ENCODE data around the gene LENG8. TPM values are rescaled to one million over a fixed set of nuclear protein-coding genes. Genes with fewer than 3 reads are reported as not detected.

The LENG8 gene
- total RNA-seq, 1 donor from 2014 or later, result 193 TPM

DNA sequence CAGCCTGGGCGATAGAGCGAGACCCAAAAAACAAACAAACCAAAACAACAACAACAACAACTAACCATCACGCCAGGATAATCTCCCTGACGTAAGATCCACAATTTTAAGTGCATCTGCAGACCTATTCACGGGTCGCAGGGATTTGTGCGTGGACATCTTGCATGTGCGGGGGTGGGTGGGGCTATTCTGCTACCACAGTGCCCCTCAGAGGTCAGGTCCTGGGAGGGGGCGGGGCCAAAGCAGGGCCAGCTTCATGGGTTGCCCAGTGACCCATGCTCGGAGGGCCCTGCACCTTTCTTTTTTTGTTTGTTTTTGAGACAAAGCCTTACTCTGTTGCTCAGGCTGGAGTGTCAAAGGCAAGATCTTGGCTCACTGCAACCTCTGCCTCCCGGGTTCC is 26.7 kb downstream of the LENG8 start:
- Mint-ChIP-seq H3K9me3 (ENCODE audit: unreplicated experiment) (no peaks in the 10 kb centered on the region), H3K4me3 (ENCODE audit: unreplicated experiment) (no peak overlapping the region), H3K4me1 (ENCODE audit: low read depth, unreplicated experiment) (peaks cover 7% of the 10 kb centered on the region), H3K27me3 (ENCODE audit: low read depth, unreplicated experiment) (peaks cover 2% of the 10 kb centered on the region), H3K36me3 (ENCODE audit: low read depth, unreplicated experiment) (no peaks in the 10 kb centered on the region), H3K27ac (ENCODE audit: unreplicated experiment) (no peak overlapping the region)
- TF ChIP-seq EZH2 (IDR thresholded peaks at IDR 0.05; ENCODE audit: insufficient read depth, low read length), result no peak
- TF ChIP-seq, protein P1, sequence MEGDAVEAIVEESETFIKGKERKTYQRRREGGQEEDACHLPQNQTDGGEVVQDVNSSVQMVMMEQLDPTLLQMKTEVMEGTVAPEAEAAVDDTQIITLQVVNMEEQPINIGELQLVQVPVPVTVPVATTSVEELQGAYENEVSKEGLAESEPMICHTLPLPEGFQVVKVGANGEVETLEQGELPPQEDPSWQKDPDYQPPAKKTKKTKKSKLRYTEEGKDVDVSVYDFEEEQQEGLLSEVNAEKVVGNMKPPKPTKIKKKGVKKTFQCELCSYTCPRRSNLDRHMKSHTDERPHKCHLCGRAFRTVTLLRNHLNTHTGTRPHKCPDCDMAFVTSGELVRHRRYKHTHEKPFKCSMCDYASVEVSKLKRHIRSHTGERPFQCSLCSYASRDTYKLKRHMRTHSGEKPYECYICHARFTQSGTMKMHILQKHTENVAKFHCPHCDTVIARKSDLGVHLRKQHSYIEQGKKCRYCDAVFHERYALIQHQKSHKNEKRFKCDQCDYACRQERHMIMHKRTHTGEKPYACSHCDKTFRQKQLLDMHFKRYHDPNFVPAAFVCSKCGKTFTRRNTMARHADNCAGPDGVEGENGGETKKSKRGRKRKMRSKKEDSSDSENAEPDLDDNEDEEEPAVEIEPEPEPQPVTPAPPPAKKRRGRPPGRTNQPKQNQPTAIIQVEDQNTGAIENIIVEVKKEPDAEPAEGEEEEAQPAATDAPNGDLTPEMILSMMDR (IDR thresholded peaks at IDR 0.05; ENCODE audit: insufficient read depth, low read depth, low read length), result no peak
- Histone ChIP-seq H3K27ac (ENCODE audit: low read depth, low read length) (no peak overlapping the region), H2AFZ (ENCODE audit: low read depth, low read length) (no peak overlapping the region), H3K79me2 (ENCODE audit: insufficient read depth, low read length) (no peaks in the 10 kb centered on the region), H3K9me3 (ENCODE audit: insufficient read depth, low read depth, low read length) (no peaks in the 10 kb centered on the region), H3K4me1 (ENCODE audit: insufficient read depth, low read length) (peaks cover 13% of the 10 kb centered on the region), H3K4me3 (ENCODE audit: insufficient read depth, low read depth, low read length) (no peak overlapping the region), H3K9ac (ENCODE audit: low read length) (no peak overlapping the region), H4K20me1 (ENCODE audit: insufficient read depth, low read length) (no peaks in the 10 kb centered on the region), H3K27me3 (ENCODE audit: insufficient read depth, low read length) (peaks cover 6% of the 10 kb centered on the region), H3K4me2 (ENCODE audit: low read length) (no peak overlapping the region), H3K36me3 (ENCODE audit: insufficient read depth, low read length) (no peaks in the 10 kb centered on the region)
- DNase-seq (ENCODE audit: low read depth) (no peak), FAIRE-seq (no peak)

DNA sequence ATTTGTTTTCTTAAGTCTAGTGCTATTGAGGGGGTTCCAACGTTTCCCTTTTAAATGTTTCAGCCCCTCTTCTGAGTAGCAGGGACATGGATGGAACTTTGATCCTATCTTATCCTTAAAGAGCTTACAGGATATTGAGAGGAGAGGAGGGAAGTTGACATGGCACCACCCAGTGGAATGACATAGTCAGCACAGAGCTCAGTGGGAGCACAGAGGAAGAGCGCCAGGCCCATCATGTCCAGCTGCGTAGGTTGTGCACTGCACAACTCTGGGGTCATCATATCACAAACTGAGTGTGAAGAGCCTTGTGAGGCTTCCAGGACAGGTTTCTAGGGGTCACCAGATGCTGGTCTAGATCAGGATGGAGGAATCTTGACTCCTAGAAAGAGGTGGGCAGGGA is 28.7 kb downstream of the LENG8 start:
- DNase-seq (ENCODE audit: low read depth), result no peak
- Histone ChIP-seq H3K27ac (ENCODE audit: low read depth, low read length) (no peak overlapping the region), H3K27me3 (ENCODE audit: insufficient read depth, low read length) (no peaks in the 10 kb centered on the region), H3K4me3 (ENCODE audit: insufficient read depth, low read depth, low read length) (no peak overlapping the region), H3K9me3 (ENCODE audit: insufficient read depth, low read depth, low read length) (no peaks in the 10 kb centered on the region), H3K79me2 (ENCODE audit: insufficient read depth, low read length) (no peaks in the 10 kb centered on the region), H3K9ac (ENCODE audit: low read length) (no peak overlapping the region), H3K4me1 (ENCODE audit: insufficient read depth, low read length) (peaks cover 6% of the 10 kb centered on the region), H3K36me3 (ENCODE audit: insufficient read depth, low read length) (no peaks in the 10 kb centered on the region), H3K4me2 (ENCODE audit: low read length) (no peak overlapping the region), H2AFZ (ENCODE audit: low read depth, low read length) (no peak overlapping the region), H4K20me1 (ENCODE audit: insufficient read depth, low read length) (no peaks in the 10 kb centered on the region)
- Mint-ChIP-seq H3K9me3 (ENCODE audit: unreplicated experiment) (no peaks in the 10 kb centered on the region), H3K4me1 (ENCODE audit: low read depth, unreplicated experiment) (peaks cover 4% of the 10 kb centered on the region), H3K27me3 (ENCODE audit: low read depth, unreplicated experiment) (peaks cover 8% of the 10 kb centered on the region), H3K4me3 (ENCODE audit: unreplicated experiment) (no peak overlapping the region), H3K27ac (ENCODE audit: unreplicated experiment) (no peak overlapping the region), H3K36me3 (ENCODE audit: low read depth, unreplicated experiment) (no peaks in the 10 kb centered on the region)
- FAIRE-seq, result no peak
- TF ChIP-seq, protein P1 (IDR thresholded peaks at IDR 0.05; ENCODE audit: insufficient read depth, low read depth, low read length), result no peak
- no peak for TF ChIP-seq EZH2 (IDR thresholded peaks at IDR 0.05; ENCODE audit: insufficient read depth, low read length)

GRCh38 chr19:54478677-54479266 is 29.8 kb downstream of the LENG8 start:
- no peak for FAIRE-seq
- H4K20me1 ChIP-seq (ENCODE audit: insufficient read depth, low read length), result no peaks in the 10 kb centered on the region
- no peak for TF ChIP-seq EZH2 (IDR thresholded peaks at IDR 0.05; ENCODE audit: insufficient read depth, low read length)
- TF ChIP-seq, protein P1 (IDR thresholded peaks at IDR 0.05; ENCODE audit: insufficient read depth, low read depth, low read length), result peak; percentile 55

More at GRCh38 chr19:54478677-54479266, 29.8 kb downstream of the LENG8 start:
- no peaks in the 10 kb centered on the region for H3K9me3 ChIP-seq (ENCODE audit: insufficient read depth, low read depth, low read length)
- Mint-ChIP-seq H3K4me1 (ENCODE audit: low read depth, unreplicated experiment) (no peaks in the 10 kb centered on the region), H3K4me3 (ENCODE audit: unreplicated experiment) (no peak overlapping the region), H3K27me3 (ENCODE audit: low read depth, unreplicated experiment) (peaks cover 8% of the 10 kb centered on the region), H3K27ac (ENCODE audit: unreplicated experiment) (no peak overlapping the region), H3K9me3 (ENCODE audit: unreplicated experiment) (no peaks in the 10 kb centered on the region), H3K36me3 (ENCODE audit: low read depth, unreplicated experiment) (no peaks in the 10 kb centered on the region)
- no peak overlapping the region for H3K9ac ChIP-seq (ENCODE audit: low read length)
- H3K4me1 ChIP-seq (ENCODE audit: insufficient read depth, low read length), result peaks cover under 1% of the 10 kb centered on the region
- H3K4me3 ChIP-seq (ENCODE audit: insufficient read depth, low read depth, low read length), result no peak overlapping the region
- H3K27ac ChIP-seq (ENCODE audit: low read depth, low read length), result no peak overlapping the region
- no peaks in the 10 kb centered on the region for H3K79me2 ChIP-seq (ENCODE audit: insufficient read depth, low read length)
- H2AFZ ChIP-seq (ENCODE audit: low read depth, low read length), result no peak overlapping the region
- DNase-seq (ENCODE audit: low read depth), result peak; percentile 17
- H3K27me3 ChIP-seq (ENCODE audit: insufficient read depth, low read length), result no peaks in the 10 kb centered on the region
- H3K36me3 ChIP-seq (ENCODE audit: insufficient read depth, low read length), result no peaks in the 10 kb centered on the region
- no peak overlapping the region for H3K4me2 ChIP-seq (ENCODE audit: low read length)

All from astrocyte (in vitro differentiated cells and primary cell).